Epithelial cell of proximal tubule (primary cell): ENCODE data around the gene DLGAP4. TPM values are rescaled to one million over a fixed set of nuclear protein-coding genes. Genes with fewer than 3 reads are reported as not detected.
A peak's percentile ranks its signal among the peaks of the same experiment; 100 is the strongest.

Experiments
- DNase-seq: peaks from one replicate; pipeline ENCODE4 v3.0.0-alpha.2; 2011; ENCODE audit warnings: low read depth
- H3K4me3 ChIP-seq: 2 replicates; pipeline ENCODE4 v1.5.1; 2011; ENCODE audit warnings: low read depth, mild to moderate bottlenecking, low read length
- total RNA-seq: library from RNA; depleted of rRNA; stranded (reverse); fragments of >200 nt; gene quantifications from 2 replicates; pipeline ENCODE4 v1.2.3, GENCODE V29; 2015
- TF ChIP-seq, protein P1 (sequence below): conservative IDR thresholded peaks from 2 replicates; pipeline ENCODE4 v1.5.1; 2012; ENCODE audit warnings: low read depth, mild to moderate bottlenecking, low read length

The DLGAP4 gene
- total RNA-seq, 1 donor from 2014 or later = 41.4 TPM

DNA sequence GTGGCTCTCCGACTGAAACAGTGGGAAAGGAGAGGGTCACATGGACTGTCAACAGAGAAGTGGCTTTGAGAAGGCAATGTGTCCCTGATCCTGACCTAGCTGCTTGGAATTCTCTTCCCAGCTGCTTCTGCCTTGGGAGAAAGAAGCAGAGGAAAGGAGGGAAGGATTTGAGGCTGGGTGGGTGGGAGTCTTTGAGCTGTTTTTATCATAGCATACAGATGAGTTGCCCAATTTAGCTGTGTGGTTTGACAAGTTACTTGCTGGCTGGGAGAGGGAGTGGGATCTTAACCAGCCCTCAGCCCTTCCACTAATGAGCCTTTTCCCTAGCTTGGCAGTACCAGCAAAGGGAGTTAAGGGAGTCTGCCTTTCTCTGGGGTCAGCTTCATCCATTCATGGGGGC lies 184.1 kb downstream of the DLGAP4 start:
- DNase-seq = no peak
- TF ChIP-seq, protein P1, sequence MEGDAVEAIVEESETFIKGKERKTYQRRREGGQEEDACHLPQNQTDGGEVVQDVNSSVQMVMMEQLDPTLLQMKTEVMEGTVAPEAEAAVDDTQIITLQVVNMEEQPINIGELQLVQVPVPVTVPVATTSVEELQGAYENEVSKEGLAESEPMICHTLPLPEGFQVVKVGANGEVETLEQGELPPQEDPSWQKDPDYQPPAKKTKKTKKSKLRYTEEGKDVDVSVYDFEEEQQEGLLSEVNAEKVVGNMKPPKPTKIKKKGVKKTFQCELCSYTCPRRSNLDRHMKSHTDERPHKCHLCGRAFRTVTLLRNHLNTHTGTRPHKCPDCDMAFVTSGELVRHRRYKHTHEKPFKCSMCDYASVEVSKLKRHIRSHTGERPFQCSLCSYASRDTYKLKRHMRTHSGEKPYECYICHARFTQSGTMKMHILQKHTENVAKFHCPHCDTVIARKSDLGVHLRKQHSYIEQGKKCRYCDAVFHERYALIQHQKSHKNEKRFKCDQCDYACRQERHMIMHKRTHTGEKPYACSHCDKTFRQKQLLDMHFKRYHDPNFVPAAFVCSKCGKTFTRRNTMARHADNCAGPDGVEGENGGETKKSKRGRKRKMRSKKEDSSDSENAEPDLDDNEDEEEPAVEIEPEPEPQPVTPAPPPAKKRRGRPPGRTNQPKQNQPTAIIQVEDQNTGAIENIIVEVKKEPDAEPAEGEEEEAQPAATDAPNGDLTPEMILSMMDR = no peak

DNA sequence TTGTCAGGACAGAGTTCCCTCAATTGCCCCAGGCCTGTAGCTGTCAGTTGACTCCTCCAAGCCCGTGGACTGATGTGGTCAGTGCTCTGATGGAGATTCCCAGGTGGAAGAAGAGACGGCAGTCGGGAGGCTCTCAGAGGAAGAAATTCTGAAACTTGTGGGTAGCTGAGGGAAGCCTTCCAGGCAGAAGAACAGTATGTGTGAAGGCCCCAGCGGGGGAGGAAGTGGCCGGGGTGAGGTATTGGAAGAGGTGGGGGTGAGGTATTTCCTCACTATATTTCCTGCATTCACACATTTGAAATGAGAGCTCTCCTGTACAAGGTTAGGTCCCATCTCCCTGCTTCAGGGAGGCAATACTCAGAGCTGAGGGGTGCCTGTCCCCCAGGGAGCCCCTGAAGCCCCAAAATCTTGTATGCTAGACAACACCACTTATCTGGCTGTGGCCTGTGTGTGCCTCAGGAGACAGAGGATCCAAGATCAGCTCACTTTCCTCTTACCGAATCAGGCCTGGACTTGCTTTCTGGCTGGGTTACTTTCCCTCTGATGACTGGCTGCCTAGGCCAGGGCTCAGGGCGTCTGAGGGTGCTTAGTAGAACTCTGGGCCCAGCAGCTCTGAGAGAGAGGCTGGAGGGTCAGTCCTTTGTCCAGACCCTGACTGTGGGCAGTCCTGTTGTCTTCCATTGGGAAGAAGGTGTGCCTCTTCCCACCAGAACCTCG lies 185.9 kb downstream of the DLGAP4 start:
- DNase-seq = no peak
- H3K4me3 ChIP-seq = no peak overlapping the region
- TF ChIP-seq, protein P1 = no peak

More for the DNA sequence above, 184.1 kb downstream of the DLGAP4 start:
- H3K4me3 ChIP-seq = no peak overlapping the region

DNA sequence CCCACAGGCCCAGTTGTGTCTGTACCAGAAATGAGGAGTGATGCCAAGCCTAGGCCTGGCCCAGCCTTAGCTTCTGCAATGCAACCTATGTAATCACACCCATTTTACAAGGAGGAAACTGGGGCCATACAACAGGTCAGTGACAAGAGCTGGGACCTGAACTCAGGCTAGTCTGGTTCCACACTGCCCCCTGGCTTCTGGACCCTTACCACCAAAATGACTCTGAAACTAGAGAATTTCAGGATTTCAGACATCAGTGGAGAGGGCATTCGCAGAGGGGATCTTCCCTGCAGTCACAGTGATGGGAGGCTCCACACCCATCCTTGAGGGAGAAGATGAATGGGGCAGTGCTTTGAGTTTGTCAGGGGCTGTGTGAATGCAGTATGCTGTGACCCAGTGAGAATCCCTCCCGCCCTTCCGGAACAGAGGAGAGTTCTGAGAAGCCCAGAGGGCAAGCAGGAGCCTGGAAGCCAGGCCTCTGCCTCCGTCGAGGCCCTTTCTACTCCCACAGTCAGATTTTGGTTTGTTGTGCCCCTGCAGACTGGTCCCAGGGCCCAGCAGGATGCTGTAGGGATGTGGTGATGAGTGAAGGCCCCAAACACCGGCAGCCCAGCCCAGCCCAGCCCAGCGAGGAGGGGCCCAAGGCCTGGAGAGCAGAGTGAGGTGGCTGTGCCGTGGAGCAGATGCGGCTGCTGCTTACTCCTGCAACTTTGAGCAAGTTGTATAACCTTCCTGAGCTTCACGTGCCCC lies 187.1 kb downstream of the DLGAP4 start:
- TF ChIP-seq, protein P1 = peak; percentile 50
- H3K4me3 ChIP-seq = no peak overlapping the region
- no peak for DNase-seq

DNA sequence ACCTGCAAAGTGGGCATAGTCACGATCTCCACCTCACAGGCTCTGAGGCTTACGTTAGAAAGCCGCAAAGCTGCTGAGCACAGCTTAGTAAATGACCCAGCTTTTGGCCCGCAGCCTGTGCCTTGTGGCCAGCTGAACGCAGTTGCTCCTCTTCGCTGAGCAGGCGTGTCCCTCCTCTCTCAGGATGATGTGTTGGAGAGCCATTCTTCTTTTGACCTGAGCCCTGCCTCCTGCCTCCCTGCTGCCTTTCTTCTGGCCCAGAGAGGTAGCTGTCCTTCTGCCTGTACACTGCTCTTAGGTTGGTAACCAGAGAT lies 187.6 kb downstream of the DLGAP4 start:
- DNase-seq = peak; percentile 63
- no peak overlapping the region for H3K4me3 ChIP-seq
- TF ChIP-seq, protein P1 = no peak

DNA sequence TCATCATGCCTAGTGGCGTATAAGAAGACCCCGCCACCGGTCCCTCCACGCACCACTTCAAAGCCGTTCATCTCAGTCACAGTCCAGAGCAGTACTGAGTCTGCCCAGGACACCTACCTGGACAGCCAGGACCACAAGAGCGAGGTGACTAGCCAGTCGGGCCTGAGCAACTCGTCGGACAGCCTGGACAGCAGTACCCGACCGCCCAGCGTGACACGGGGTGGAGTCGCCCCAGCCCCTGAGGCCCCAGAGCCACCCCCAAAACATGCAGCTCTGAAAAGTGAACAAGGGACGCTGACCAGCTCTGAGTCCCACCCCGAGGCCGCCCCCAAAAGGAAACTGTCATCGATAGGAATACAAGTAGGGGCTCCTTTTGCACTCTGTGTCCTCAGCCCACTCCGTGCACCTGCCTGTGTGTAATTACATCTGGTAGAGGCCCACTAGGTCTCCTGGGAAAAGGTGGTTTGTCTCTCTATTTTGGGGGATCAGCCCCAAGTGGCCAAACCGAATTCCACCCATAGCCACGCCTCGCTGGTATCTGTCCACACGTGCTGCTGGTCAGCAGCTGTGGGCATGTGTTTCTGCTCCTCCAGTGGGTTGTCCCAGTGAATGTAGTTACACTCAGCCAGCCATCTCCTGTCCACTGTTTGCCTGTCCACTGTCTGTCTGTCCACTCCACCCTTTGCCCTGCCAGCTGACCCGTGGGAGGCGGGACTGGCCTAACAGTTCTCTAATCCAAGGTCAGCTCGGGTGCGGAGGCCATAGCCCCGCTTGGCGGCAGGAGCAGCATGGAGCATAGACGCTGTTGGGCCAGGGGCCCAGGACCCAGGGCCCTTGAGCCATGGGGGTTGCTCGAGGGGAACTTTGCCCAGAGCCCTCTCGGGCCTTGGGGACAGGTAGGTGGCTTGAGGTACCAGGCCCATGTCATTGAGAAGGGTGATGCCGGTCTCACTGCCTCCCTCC lies 190.8 kb downstream of the DLGAP4 start:
- H3K4me3 ChIP-seq = no peak overlapping the region
- DNase-seq = no peak
- TF ChIP-seq, protein P1 = no peak

DNA sequence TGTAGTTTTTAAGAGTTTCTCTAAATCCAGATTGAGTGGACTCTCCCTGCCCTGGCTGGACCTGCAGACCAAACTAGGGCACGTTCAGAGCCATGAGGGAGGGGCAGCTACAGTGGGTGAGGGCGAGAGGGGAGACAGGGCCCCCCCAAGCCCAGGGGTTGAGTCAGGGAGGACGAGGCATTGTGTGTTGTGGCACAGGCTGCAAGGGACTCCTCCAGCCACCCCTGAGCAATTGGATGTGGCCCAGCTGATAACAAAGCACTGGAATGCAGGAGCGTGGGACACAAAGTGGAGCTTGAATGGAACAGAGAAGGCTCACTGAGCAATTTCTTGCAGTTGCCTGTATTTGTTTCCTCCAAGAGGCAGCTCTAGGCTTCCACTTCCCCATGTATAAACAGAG lies 191.7 kb downstream of the DLGAP4 start:
- TF ChIP-seq, protein P1 = no peak
- H3K4me3 ChIP-seq = no peak overlapping the region
- DNase-seq = no peak
